ENCODE data around the gene MEX3D.
A peak's percentile ranks its signal among the peaks of the same experiment; 100 is the strongest.

MEX3D gene

GRCh38 chr19:1580957-1581356 is 12.8 kb upstream of the MEX3D start (continued):
- TF ChIP-seq ZNF26 (tag by site-specific recombination; IDR thresholded peaks at IDR 0.05) = no peak
- no peak for TF ChIP-seq ZNF510 (tag by site-specific recombination; IDR thresholded peaks at IDR 0.05; ENCODE audit: insufficient replicate concordance)
- no peak for TF ChIP-seq ZNF501 (tag by site-specific recombination; IDR thresholded peaks at IDR 0.05)
- TF ChIP-seq ZBTB1 (tag by site-specific recombination; IDR thresholded peaks at IDR 0.05) = no peak
- no peak for TF ChIP-seq BCL11B (tag by site-specific recombination; IDR thresholded peaks at IDR 0.05; ENCODE audit: low read depth)
- TF ChIP-seq YY1 (tag by site-specific recombination; IDR thresholded peaks at IDR 0.05) = no peak
- TF ChIP-seq ZNF513 (tag by site-specific recombination; IDR thresholded peaks at IDR 0.05) = no peak

GRCh38 chr19:1580382-1580781 is 12.3 kb upstream of the MEX3D start:
- ChIA-PET CTCF (no interaction called here), POLR2A (no interaction called here)
- peaks cover 25 to 80% of the 10 kb centered on the region in 2 experiments for H3K36me3 ChIP-seq (ENCODE audit: control insufficient read depth in 2 of 2, insufficient read depth in 1 of 2, low read length in 2 of 2)

GRCh38 chr19:1579222-1579621 is 11.1 kb upstream of the MEX3D start:
- H3K27ac ChIP-seq (ENCODE audit: extremely low read depth, low read depth, low read length) = no peak overlapping the region
- CTCF ChIA-PET = no interaction called here
- no peak overlapping the region for H3K4me3 ChIP-seq (ENCODE audit: low read depth, low read length)
- TF ChIP-seq EGR2 (tag by site-specific recombination; IDR thresholded peaks at IDR 0.05; ENCODE audit: low read depth) (peak; percentile 27; the same call in 1 of the 2 replicates), ZNF394 (tag by site-specific recombination; IDR thresholded peaks at IDR 0.05; ENCODE audit: borderline replicate concordance) (0 out of 2 replicates have a peak, but pooled peaks have one; percentile 37), ZNF837 (tag by site-specific recombination; IDR thresholded peaks at IDR 0.05) (no peak), ZNF335 (tag by site-specific recombination; conservative IDR thresholded peaks at IDR 0.05) (peak; percentile 47)
- H3K9me3 ChIP-seq (ENCODE audit: control insufficient read depth, insufficient read depth, low read depth, low read length) = no peaks in the 10 kb centered on the region
- POLR2A ChIA-PET = interaction anchor here (0.6 to 1.5 kb wide), 3 partner anchors 8 to 310 kb away, joined by 4 to 7 read pairs (median 5); partner anchors contain the start of gene CIRBP
- no peaks in the 10 kb centered on the region for H3K4me1 ChIP-seq (ENCODE audit: control insufficient read depth, insufficient read depth, low read length)
- peaks cover 25 to 69% of the 10 kb centered on the region in 2 experiments for H3K36me3 ChIP-seq (ENCODE audit: control insufficient read depth in 2 of 2, insufficient read depth in 1 of 2, low read length in 2 of 2)

More at GRCh38 chr19:1580382-1580781, 12.3 kb upstream of the MEX3D start:
- H3K4me1 ChIP-seq (ENCODE audit: control insufficient read depth, insufficient read depth, low read length) = no peaks in the 10 kb centered on the region
- TF ChIP-seq ZBTB7A (tag by site-specific recombination; IDR thresholded peaks at IDR 0.05; ENCODE audit: low read depth) (no peak), ZNF600 (tag by site-specific recombination; IDR thresholded peaks at IDR 0.05) (0 out of 2 replicates have a peak, but pooled peaks have one; percentile 35)
- no peaks in the 10 kb centered on the region for H3K9me3 ChIP-seq (ENCODE audit: control insufficient read depth, insufficient read depth, low read depth, low read length)
- H3K27ac ChIP-seq (ENCODE audit: extremely low read depth, low read depth, low read length) = no peak overlapping the region
- H3K4me3 ChIP-seq (ENCODE audit: low read depth, low read length) = no peak overlapping the region

- Histone ChIP-seq H3K36me3 (ENCODE audit: control insufficient read depth in 2 of 2, insufficient read depth in 1 of 2, low read length in 2 of 2) (peaks cover 22 to 61% of the 10 kb centered on the region in 2 experiments), H3K27ac (ENCODE audit: extremely low read depth, low read depth, low read length) (no peak overlapping the region), H3K9me3 (ENCODE audit: control insufficient read depth, insufficient read depth, low read depth, low read length) (no peaks in the 10 kb centered on the region), H3K4me1 (ENCODE audit: control insufficient read depth, insufficient read depth, low read length) (no peaks in the 10 kb centered on the region), H3K4me3 (ENCODE audit: low read depth, low read length) (no peak overlapping the region)
- TF ChIP-seq ZNF792 (tag by site-specific recombination; IDR thresholded peaks at IDR 0.05) (no peak), ZNF561 (tag by site-specific recombination; IDR thresholded peaks at IDR 0.05; ENCODE audit: borderline replicate concordance) (no peak), ZNF510 (tag by site-specific recombination; IDR thresholded peaks at IDR 0.05; ENCODE audit: insufficient replicate concordance) (no peak), ZNF621 (tag by site-specific recombination; IDR thresholded peaks at IDR 0.05) (no peak), ZNF513 (tag by site-specific recombination; IDR thresholded peaks at IDR 0.05) (peak; percentile 84), GLIS2 (tag by site-specific recombination; IDR thresholded peaks at IDR 0.05) (no peak), ZNF571 (tag by site-specific recombination; IDR thresholded peaks at IDR 0.05) (no peak), BCL11B (tag by site-specific recombination; IDR thresholded peaks at IDR 0.05; ENCODE audit: low read depth) (no peak), IKZF3 (tag by site-specific recombination; IDR thresholded peaks at IDR 0.05) (peak; percentile 37; the same call in 1 of the 2 replicates), SP2 (tag by site-specific recombination; IDR thresholded peaks at IDR 0.05) (0 out of 2 replicates have a peak, but pooled peaks have one; percentile 9), ZNF692 (tag by site-specific recombination; IDR thresholded peaks at IDR 0.05) (no peak)
- ChIA-PET CTCF (no interaction called here), POLR2A (interaction anchor here (1.5 kb wide), 1 partner anchor 9 kb away, joined by 5 read pairs; no protein-coding TSS in a partner anchor)
Observed at GRCh38 chr19:1577929-1578618, 9.9 kb upstream of the MEX3D start.
